AG04450 (cell line): Measurements from ENCODE around the gene DNMT3A. TPM values are rescaled to one million over a fixed set of nuclear protein-coding genes. Genes with fewer than 3 reads are reported as not detected.
A peak's percentile ranks its signal among the peaks of the same experiment; 100 is the strongest.

Experiments
- CTCF ChIA-PET: fragments of 300-600, 350-600 bp; formaldehyde crosslinking; extraction: SDS; loops from one replicate; lab custom pipeline; 2022; ENCODE audit warnings: antibody characterized with exemption, inconsistent platforms; lab: Charles Lee
- POLR2A ChIA-PET: fragments of 350-600 bp; formaldehyde crosslinking; extraction: SDS; loops from one replicate; lab custom pipeline; 2021; ENCODE audit warnings: antibody characterized with exemption, inconsistent platforms; lab: Yijun Ruan, JAX
- DNase-seq: peaks from one replicate; pipeline ENCODE4 v3.0.0-alpha.2; 2011; ENCODE audit warnings: low read depth, low spot score
- H3K27ac ChIP-seq: one replicate; pipeline ENCODE4 v1.5.1; 2012; ENCODE audit warnings: low read depth, low read length, control low read depth
- H3K27me3 ChIP-seq: one replicate; pipeline ENCODE4 v1.6.0; 2012; ENCODE audit warnings: low read length; ENCODE audit not compliant: control insufficient read depth, insufficient read depth
- H3K4me3 ChIP-seq: 2 replicates; pipeline ENCODE4 v1.5.1; 2011; ENCODE audit warnings: mild to moderate bottlenecking, low read depth, low read length, control low read depth
- H3K9me3 ChIP-seq: 2 replicates; pipeline ENCODE4 v1.5.1; 2012; ENCODE audit warnings: low read length; ENCODE audit not compliant: control insufficient read depth, insufficient read depth
- polyA plus RNA-seq: library from polyadenylated mRNA; depleted of rRNA; stranded (reverse); fragments of >200 nt; gene quantifications from 2 replicates; pipeline ENCODE4 v1.2.3, GENCODE V29; 2011
- TF ChIP-seq, protein P1 (sequence below): IDR thresholded peaks from 2 replicates; pipeline ENCODE4 v1.5.1; 2011; ENCODE audit warnings: low read depth, low read length, control low read depth, inconsistent platforms

Gene DNMT3A
- polyA plus RNA-seq, 1 experiment: 4.1 TPM

DNA sequence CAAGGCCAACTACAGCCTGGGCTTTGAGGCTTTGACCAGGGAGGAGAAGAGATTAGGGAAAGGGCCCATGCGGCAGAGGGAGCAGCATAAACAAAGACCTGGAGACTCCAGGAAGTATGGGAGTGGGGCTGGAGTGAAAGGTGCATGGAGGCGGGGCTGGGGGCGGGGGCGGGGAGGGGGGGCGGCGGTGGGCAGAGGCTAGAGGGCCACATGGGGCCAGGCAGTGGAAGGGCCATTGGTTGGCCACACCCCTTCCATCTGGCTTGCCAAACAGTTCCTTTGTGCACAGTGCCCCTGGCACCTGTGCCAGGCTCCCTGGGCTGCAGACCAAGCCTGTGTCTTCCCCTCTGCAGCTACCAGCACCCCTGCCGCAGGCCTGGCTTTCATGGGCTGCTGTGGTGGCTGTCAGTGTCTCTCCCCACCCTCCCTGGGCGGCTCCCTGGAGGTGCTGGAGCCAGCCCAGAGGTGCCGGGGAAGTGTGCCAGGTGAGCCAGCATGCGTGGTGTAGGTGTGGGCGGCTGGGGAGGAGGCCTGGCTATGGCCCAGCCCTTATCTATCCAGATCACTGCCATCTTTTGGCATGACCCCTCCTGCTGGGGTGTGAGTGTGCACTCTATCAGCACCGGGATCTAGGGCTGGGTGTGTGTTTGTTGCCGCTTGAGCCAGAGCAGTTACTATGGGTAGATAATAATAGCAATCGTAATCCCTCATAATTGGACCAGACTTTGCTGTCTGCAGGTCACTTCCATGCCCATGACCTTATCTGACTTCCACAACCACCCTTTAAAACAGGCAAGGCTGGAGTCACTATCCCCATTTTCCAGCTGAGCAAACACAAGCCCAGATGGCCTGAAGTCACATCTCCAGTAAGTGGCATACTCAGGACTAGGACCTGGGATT is 30.5 kb downstream of the DNMT3A start:
- CTCF ChIA-PET: interaction anchor here (2.0 to 3.5 kb wide), 2 partner anchors 50 to 353 kb away, joined by 4 to 27 read pairs; no protein-coding TSS in a partner anchor
- DNase-seq: no peak
- no peaks in the 10 kb centered on the region for H3K27me3 ChIP-seq
- no peak overlapping the region for H3K4me3 ChIP-seq
- TF ChIP-seq, protein P1, sequence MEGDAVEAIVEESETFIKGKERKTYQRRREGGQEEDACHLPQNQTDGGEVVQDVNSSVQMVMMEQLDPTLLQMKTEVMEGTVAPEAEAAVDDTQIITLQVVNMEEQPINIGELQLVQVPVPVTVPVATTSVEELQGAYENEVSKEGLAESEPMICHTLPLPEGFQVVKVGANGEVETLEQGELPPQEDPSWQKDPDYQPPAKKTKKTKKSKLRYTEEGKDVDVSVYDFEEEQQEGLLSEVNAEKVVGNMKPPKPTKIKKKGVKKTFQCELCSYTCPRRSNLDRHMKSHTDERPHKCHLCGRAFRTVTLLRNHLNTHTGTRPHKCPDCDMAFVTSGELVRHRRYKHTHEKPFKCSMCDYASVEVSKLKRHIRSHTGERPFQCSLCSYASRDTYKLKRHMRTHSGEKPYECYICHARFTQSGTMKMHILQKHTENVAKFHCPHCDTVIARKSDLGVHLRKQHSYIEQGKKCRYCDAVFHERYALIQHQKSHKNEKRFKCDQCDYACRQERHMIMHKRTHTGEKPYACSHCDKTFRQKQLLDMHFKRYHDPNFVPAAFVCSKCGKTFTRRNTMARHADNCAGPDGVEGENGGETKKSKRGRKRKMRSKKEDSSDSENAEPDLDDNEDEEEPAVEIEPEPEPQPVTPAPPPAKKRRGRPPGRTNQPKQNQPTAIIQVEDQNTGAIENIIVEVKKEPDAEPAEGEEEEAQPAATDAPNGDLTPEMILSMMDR: no peak
- POLR2A ChIA-PET: no interaction called here
- H3K9me3 ChIP-seq: no peaks in the 10 kb centered on the region
- no peak overlapping the region for H3K27ac ChIP-seq

DNA sequence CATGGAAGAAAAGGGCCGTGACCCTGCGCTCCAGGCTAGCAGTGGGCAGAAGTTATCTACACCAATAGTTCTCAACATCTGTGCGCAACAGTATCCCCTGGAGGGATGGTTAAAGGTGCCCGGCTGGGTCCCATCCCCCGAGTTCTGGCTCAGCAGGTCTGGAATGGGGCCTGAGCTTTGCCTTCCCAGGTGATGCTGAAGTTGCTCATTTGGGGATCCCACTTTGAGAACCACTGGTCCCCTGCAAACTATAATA is 31.1 kb downstream of the DNMT3A start:
- POLR2A ChIA-PET: no interaction called here
- H3K4me3 ChIP-seq: no peak overlapping the region
- H3K27ac ChIP-seq: no peak overlapping the region
- H3K9me3 ChIP-seq: no peaks in the 10 kb centered on the region
- no peak for DNase-seq
- TF ChIP-seq, protein P1: no peak
- no peaks in the 10 kb centered on the region for H3K27me3 ChIP-seq
- CTCF ChIA-PET: interaction anchor here (3.5 kb wide), 1 partner anchor 354 kb away, joined by 27 read pairs; no protein-coding TSS in a partner anchor

DNA sequence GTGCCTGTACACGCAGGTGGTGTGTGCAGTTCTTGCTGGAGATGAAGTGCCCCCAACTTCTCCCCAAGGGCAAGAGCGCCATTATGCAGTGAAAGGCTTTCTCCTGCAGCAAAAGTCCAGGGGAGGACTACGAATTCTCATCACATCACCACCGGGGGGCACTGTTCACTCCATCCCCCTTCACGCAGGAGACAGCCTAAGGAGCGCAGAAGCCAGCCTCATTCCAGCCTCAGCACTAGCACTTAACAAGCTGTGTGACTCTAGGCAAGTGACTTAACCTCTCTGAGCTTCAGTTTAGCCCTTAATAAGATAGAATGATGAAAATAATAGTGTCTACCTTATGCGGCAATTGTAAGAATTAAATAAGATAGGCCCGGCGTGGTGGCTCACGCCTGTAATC is 32.3 kb downstream of the DNMT3A start:
- POLR2A ChIA-PET: no interaction called here
- DNase-seq: no peak

DNA sequence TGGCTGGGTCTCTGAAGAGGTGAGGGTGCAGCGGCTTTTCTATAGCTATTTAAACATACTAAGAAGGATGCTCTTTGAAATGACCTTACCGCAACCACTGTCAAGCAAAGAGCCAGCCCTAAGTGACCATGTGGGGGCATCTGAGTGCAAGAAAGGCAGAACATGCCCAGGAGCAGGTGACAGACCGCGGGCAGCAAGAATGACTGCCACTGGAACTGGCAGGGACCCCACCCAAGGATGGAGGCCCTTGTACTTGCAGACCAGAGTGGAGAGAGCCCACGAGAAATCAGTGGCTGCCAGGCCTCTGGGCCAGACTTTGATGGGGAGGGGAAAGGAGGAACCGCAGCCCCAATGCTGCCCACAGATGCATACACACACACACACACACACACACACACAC is 33.1 kb downstream of the DNMT3A start:
- H3K27me3 ChIP-seq: no peaks in the 10 kb centered on the region
- CTCF ChIA-PET: interaction anchor here (0.6 to 3.5 kb wide), 5 partner anchors 53 to 356 kb away, joined by 3 to 27 read pairs (median 6); no protein-coding TSS in a partner anchor
- DNase-seq: no peak
- TF ChIP-seq, protein P1: no peak
- no peaks in the 10 kb centered on the region; the same call in 1 of the 2 replicates for H3K9me3 ChIP-seq
- H3K4me3 ChIP-seq: no peak overlapping the region
- H3K27ac ChIP-seq: no peak overlapping the region
- POLR2A ChIA-PET: no interaction called here

More for the DNA sequence above, 32.3 kb downstream of the DNMT3A start:
- Histone ChIP-seq H3K9me3 (no peaks in the 10 kb centered on the region; the same call in 1 of the 2 replicates), H3K27ac (no peak overlapping the region), H3K4me3 (no peak overlapping the region), H3K27me3 (no peaks in the 10 kb centered on the region)
- CTCF ChIA-PET: interaction anchor here (0.6 to 3.5 kb wide), 12 partner anchors 12 to 355 kb away, joined by 3 to 27 read pairs (median 4); no protein-coding TSS in a partner anchor
- TF ChIP-seq, protein P1: peak; percentile 54
